ENCODE data around the gene PRKCA.

DNA sequence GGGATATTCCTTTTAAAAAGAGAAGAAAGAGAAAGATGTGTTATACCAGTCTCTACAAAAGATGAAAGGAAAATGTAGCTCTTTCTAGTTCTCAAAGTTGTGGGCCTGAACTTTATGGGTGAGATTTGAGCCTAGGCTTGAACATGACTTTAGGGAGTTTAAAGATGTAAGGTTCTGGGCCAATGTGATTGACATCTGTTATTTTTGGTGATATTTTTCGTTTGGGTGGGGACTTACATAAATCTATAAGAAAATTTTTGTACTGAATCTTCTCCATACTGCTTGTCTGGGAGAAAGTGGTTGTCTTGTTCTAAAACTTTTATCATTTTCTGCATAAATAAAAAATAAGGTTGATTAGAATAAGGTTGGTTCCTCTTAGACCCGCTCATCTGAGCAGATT is 4.8 kb downstream of the PRKCA start:
- TF ChIP-seq EZH2phosphoT487 (IDR thresholded peaks at IDR 0.05; ENCODE audit: low read depth) (no peak), CTCF (IDR thresholded peaks at IDR 0.05; ENCODE audit: low read depth, low read length) (no peak)
